ENCODE results near the gene MYT1.

GRCh38 chr20:64212755-64213154 is 48.5 kb downstream of the MYT1 start:
- TF ChIP-seq YY1 (IDR thresholded peaks at IDR 0.05; ENCODE audit: insufficient read depth, insufficient read length) (no peak), ZNF274 (IDR thresholded peaks at IDR 0.05; ENCODE audit: low read depth, low read length) (no peak)
